ENCODE data around the gene PRIMA1.

The PRIMA1 gene

DNA sequence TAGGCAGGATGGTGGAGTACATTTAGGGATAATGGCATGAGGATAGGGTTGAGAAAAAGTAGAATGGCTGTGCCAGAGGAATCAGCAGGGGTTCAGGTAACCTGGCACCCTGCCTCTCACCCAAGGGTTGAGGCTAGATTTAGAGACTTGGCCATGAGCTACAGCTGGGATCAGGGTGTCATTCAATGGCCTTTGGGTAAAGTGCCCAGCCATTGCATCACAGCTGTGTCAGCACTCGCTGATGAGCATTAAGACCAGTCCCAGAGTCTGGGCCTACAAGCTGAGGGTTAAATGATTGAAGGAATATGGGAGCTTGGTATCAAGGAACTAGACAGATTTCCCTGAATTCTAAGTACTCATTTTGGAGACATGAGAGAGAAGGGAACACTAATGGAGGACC is 113.9 kb downstream of the PRIMA1 start:
- DNase-seq (ENCODE audit: low spot score) = no peak

DNA sequence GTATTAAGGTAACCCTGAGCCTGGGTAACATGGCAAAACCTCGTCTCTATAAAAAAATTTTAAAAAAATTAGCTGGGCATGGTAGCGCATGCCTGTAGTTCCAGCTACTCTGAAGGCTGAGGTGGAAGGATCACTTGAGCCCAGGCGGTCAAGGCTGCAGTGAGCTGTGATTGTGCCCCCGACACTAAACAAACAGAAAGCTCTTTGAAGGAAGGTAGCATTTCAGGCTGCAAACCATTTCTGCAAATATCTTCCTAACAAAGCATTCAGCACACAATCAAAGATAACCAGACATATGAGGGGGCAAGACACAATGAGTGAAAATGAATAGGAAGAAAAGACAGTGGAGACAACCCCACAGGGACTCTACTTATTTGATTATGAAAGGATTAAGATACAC is 118.7 kb downstream of the PRIMA1 start:
- DNase-seq (ENCODE audit: low spot score) = no peak
